Stimulated activated CD8-positive, alpha-beta memory T cell treated with anti-CD3 and anti-CD28 coated beads, Interleukin-7, amount 100 ng/mL, for 48 hours (primary cell): ENCODE data around the gene RPL22.

ENCODE experiments used
- DNase-seq, 2 donors: peaks; one replicate each; pipeline ENCODE4 v3.0.0-alpha.2; 2020; ENCODE audit warnings: low read depth in 1 of 2; ENCODE audit errors: extremely low read depth in 1 of 2

Gene RPL22

GRCh38 chr1:6175411-6175828, 24.0 kb downstream of the RPL22 start:
- DNase-seq, result no peak

GRCh38 chr1:6174621-6175410, 24.6 kb downstream of the RPL22 start:
- no peak for DNase-seq

GRCh38 chr1:6172549-6172948, 26.8 kb downstream of the RPL22 start:
- DNase-seq, result no peak

GRCh38 chr1:6171548-6172124, 27.8 kb downstream of the RPL22 start:
- no peak for DNase-seq

- no peak for DNase-seq
These were observed 28.6 kb downstream of the RPL22 start for GRCh38 chr1:6170742-6171201.

- no peak for DNase-seq
These were observed 29.2 kb downstream of the RPL22 start for GRCh38 chr1:6170116-6170741.

GRCh38 chr1:6168947-6169586, 30.3 kb downstream of the RPL22 start:
- no peak for DNase-seq

- no peak for DNase-seq
These were observed 31.7 kb downstream of the RPL22 start for GRCh38 chr1:6167391-6168303.

GRCh38 chr1:6166655-6167390, 32.6 kb downstream of the RPL22 start:
- DNase-seq, result no peak

GRCh38 chr1:6166221-6166620, 33.2 kb downstream of the RPL22 start:
- DNase-seq, result no peak

GRCh38 chr1:6165441-6165985, 33.9 kb downstream of the RPL22 start:
- DNase-seq, result no peak

- no peak for DNase-seq
These were observed 34.4 kb downstream of the RPL22 start for GRCh38 chr1:6165027-6165426.

- DNase-seq, result no peak
These were observed 35.3 kb downstream of the RPL22 start for GRCh38 chr1:6163973-6164617.

- DNase-seq, result no peak
These were observed 36.0 kb downstream of the RPL22 start for GRCh38 chr1:6163191-6163972.

GRCh38 chr1:6162773-6163172, 36.6 kb downstream of the RPL22 start:
- DNase-seq, result no peak

GRCh38 chr1:6162341-6162740, 37.1 kb downstream of the RPL22 start:
- DNase-seq, result no peak

- no peak for DNase-seq
These were observed 41.2 kb downstream of the RPL22 start for GRCh38 chr1:6158181-6158580.

- DNase-seq, result peak in 1 of 2 donors; percentile 59
These were observed 41.7 kb downstream of the RPL22 start for GRCh38 chr1:6157528-6158174.
